ENCODE results near the gene TMEM129.
A peak's percentile ranks its signal among the peaks of the same experiment; 100 is the strongest.

TMEM129 gene

GRCh38 chr4:1711055-1711570 is 10.0 kb downstream of the TMEM129 start (continued):
- TF ChIP-seq ZBTB7A (tag by site-specific recombination; IDR thresholded peaks at IDR 0.05; ENCODE audit: low read depth): no peak
- no peak for TF ChIP-seq ZBTB21 (tag by site-specific recombination; IDR thresholded peaks at IDR 0.05)
- TF ChIP-seq, protein P1, sequence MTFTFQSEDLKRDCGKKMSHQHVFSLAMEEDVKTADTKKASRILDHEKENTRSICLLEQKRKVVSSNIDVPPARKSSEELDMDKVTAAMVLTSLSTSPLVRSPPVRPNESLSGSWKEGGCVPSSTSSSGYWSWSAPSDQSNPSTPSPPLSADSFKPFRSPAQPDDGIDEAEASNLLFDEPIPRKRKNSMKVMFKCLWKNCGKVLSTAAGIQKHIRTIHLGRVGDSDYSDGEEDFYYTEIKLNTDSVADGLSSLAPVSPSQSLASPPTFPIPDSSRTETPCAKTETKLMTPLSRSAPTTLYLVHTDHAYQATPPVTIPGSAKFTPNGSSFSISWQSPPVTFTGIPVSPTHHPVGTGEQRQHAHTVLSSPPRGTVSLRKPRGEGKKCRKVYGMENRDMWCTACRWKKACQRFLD (tag by site-specific recombination; IDR thresholded peaks at IDR 0.05): no peak
- 0 out of 2 replicates have a peak, but pooled peaks have one; percentile 13 for TF ChIP-seq SP2 (tag by site-specific recombination; IDR thresholded peaks at IDR 0.05)
- TF ChIP-seq KLF10 (tag by site-specific recombination; IDR thresholded peaks at IDR 0.05): no peak
- 0 out of 2 replicates have a peak, but pooled peaks have one; percentile 24 for TF ChIP-seq SP3 (tag by site-specific recombination; IDR thresholded peaks at IDR 0.05)
- no peak for TF ChIP-seq YY2 (tag by site-specific recombination; IDR thresholded peaks at IDR 0.05)
- TF ChIP-seq, protein P2, sequence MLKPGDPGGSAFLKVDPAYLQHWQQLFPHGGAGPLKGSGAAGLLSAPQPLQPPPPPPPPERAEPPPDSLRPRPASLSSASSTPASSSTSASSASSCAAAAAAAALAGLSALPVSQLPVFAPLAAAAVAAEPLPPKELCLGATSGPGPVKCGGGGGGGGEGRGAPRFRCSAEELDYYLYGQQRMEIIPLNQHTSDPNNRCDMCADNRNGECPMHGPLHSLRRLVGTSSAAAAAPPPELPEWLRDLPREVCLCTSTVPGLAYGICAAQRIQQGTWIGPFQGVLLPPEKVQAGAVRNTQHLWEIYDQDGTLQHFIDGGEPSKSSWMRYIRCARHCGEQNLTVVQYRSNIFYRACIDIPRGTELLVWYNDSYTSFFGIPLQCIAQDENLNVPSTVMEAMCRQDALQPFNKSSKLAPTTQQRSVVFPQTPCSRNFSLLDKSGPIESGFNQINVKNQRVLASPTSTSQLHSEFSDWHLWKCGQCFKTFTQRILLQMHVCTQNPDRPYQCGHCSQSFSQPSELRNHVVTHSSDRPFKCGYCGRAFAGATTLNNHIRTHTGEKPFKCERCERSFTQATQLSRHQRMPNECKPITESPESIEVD (tag by site-specific recombination; IDR thresholded peaks at IDR 0.05): no peak
- no peak for TF ChIP-seq ZNF621 (tag by site-specific recombination; IDR thresholded peaks at IDR 0.05)

DNA sequence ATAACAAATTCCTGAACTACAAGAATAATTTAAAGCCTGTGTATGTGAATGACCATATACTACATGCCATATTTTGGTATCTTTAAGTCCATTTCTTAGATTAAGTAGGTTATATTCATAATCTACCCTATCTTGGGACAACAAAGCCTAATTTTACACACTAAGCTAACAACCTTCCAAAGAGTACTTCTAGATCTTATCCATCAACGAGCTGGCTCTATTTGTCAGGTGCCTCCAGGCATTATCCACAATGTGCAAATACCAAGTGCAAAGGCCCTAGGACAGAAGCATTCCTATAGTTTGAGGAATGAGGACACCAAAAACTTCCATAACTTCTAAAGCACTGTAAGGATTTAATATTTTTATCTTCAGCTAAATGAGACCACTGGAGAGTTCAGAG is 12.5 kb downstream of the TMEM129 start:
- ChIA-PET POLR2A (interaction anchor here (0.6 to 2.1 kb wide), 4 partner anchors 12 to 18 kb away, joined by 3 to 8 read pairs (median 6); partner anchors contain the start of genes TACC3 and TMEM129), CTCF (interaction anchor here (1.6 to 3.9 kb wide), 2 partner anchors 10 to 15 kb away, joined by 5 to 38 read pairs; no protein-coding TSS in a partner anchor)
- Histone ChIP-seq H3K4me3 (ENCODE audit: low read depth, low read length) (no peak overlapping the region), H3K36me3 (ENCODE audit: control insufficient read depth in 2 of 2, insufficient read depth in 1 of 2, low read length in 2 of 2) (peaks cover 13 to 63% of the 10 kb centered on the region in 2 experiments; a peak in 2 of 3 replicates), H3K4me1 (ENCODE audit: control insufficient read depth, insufficient read depth, low read length) (no peaks in the 10 kb centered on the region), H3K9me3 (ENCODE audit: control insufficient read depth, insufficient read depth, low read depth, low read length) (no peaks in the 10 kb centered on the region), H3K27ac (ENCODE audit: extremely low read depth, low read depth, low read length) (no peak overlapping the region)
- TF ChIP-seq, protein P2 (tag by site-specific recombination; IDR thresholded peaks at IDR 0.05): peak; percentile 34; the same call in 1 of the 2 replicates
- no peak for TF ChIP-seq ZBTB8A (tag by site-specific recombination; IDR thresholded peaks at IDR 0.05)

GRCh38 chr4:1706358-1706757 is 14.8 kb downstream of the TMEM129 start:
- TF ChIP-seq ZNF530 (tag by site-specific recombination; IDR thresholded peaks at IDR 0.05; ENCODE audit: low read depth): no peak
- TF ChIP-seq ZSCAN5A (tag by site-specific recombination; IDR thresholded peaks at IDR 0.05): no peak
- TF ChIP-seq ZNF600 (tag by site-specific recombination; IDR thresholded peaks at IDR 0.05): 0 out of 2 replicates have a peak, but pooled peaks have one; percentile 30
- no peak for TF ChIP-seq ZNF274 (IDR thresholded peaks at IDR 0.05; ENCODE audit: low read length)
- TF ChIP-seq ZNF274 (tag by site-specific recombination; IDR thresholded peaks at IDR 0.05; ENCODE audit: borderline replicate concordance): no peak
- ChIA-PET CTCF (interaction anchor here (5.4 kb wide), 1 partner anchor 13 kb away, joined by 36 read pairs; no protein-coding TSS in a partner anchor), POLR2A (interaction anchor here (0.6 to 1.5 kb wide), 3 partner anchors 10 to 413 kb away, joined by 3 to 6 read pairs (median 3); no protein-coding TSS in a partner anchor)
- Histone ChIP-seq H3K4me1 (ENCODE audit: control insufficient read depth, insufficient read depth, low read length) (no peaks in the 10 kb centered on the region), H3K9me3 (ENCODE audit: control insufficient read depth, insufficient read depth, low read depth, low read length) (no peaks in the 10 kb centered on the region), H3K4me3 (ENCODE audit: low read depth, low read length) (no peak overlapping the region), H3K27ac (ENCODE audit: extremely low read depth, low read depth, low read length) (no peak overlapping the region), H3K36me3 (ENCODE audit: control insufficient read depth in 2 of 2, insufficient read depth in 1 of 2, low read length in 2 of 2) (peaks cover 16 to 84% of the 10 kb centered on the region in 2 experiments; a peak in 2 of 3 replicates)
